Uterus (tissue), 2 donors: ENCODE data around the gene DNMT3A.

Source experiments
- CTCF ChIP-seq, 4 experiments: fragments of 200-600 bp in 2 of 4; fragments of 450-650 bp in 2 of 4; sonication (generic) in 2 of 4; IDR thresholded peaks; one replicate each; pipeline ENCODE4 v1.5.1; 2016 to 2019; ENCODE audit warnings: antibody characterized with exemption in 4 of 4, mild to moderate bottlenecking in 2 of 4, moderate library complexity in 1 of 4
- POLR2A ChIP-seq, 2 donors: fragments of 450-650 bp; IDR thresholded peaks; one replicate each; pipeline ENCODE4 v1.6.1; 2016; ENCODE audit warnings: antibody characterized with exemption in 2 of 2, mild to moderate bottlenecking in 1 of 2, moderate library complexity in 1 of 2

- no peak for TF ChIP-seq CTCF (IDR thresholded peaks at IDR 0.05)
- TF ChIP-seq POLR2A (IDR thresholded peaks at IDR 0.05), result no peak
These were observed 7.7 kb upstream of the DNMT3A start for GRCh38 chr2:25349397-25349796.
